K562 (cell line): ENCODE data around the gene TMEM234. TPM values are rescaled to one million over a fixed set of nuclear protein-coding genes. Genes with fewer than 3 reads are reported as not detected.

Source experiments
- AFF1 ChIP-seq, 2 experiments: fragments of 450-650 bp; IDR thresholded peaks; 2 replicates each; pipeline ENCODE4 v1.6.1; 2018; ENCODE audit warnings: mild to moderate bottlenecking in 2 of 2, low read depth in 1 of 2; ENCODE audit not compliant: partially characterized antibody in 2 of 2
- BHLHE40 ChIP-seq: IDR thresholded peaks from 2 replicates; pipeline ENCODE4 v1.6.1; 2011; ENCODE audit warnings: low read length, improper control_type of control experiment
- CTBP1 ChIP-seq: fragments of 450-650 bp; IDR thresholded peaks from 2 replicates; pipeline ENCODE4 v1.6.1; 2016; ENCODE audit warnings: borderline replicate concordance
- CTCFL ChIP-seq: IDR thresholded peaks from 2 replicates; pipeline ENCODE4 v1.6.1; 2011; ENCODE audit warnings: borderline replicate concordance, low read depth, mild to moderate bottlenecking, moderate library complexity, low read length; ENCODE audit not compliant: insufficient read depth, poor library complexity, severe bottlenecking
- DACH1 ChIP-seq: fragments of 450-650 bp; IDR thresholded peaks from 2 replicates; pipeline ENCODE4 v1.6.1; 2018; ENCODE audit not compliant: partially characterized antibody
- ELK3 ChIP-seq: fragments of 450-650 bp; formaldehyde crosslinking; IDR thresholded peaks from 2 replicates; pipeline ENCODE4 v1.4.0; 2020; ENCODE audit warnings: mild to moderate bottlenecking
- ETV1 ChIP-seq: fragments of 450-650 bp; conservative IDR thresholded peaks from 2 replicates; pipeline ENCODE4 v1.6.1; 2016; ENCODE audit warnings: missing genetic modification characterization, control low read depth, low read depth, missing compliant biosample characterization
- GABPA ChIP-seq: fragments of 200-800 bp; sonication (Bioruptor generic); conservative IDR thresholded peaks from 2 replicates; pipeline ENCODE4 v1.6.1; 2016; ENCODE audit warnings: low read depth, missing genetic modification characterization, missing compliant biosample characterization
- HNRNPL ChIP-seq: fragments of 200-400 bp; formaldehyde crosslinking; IDR thresholded peaks from 2 replicates; pipeline ENCODE4 v1.6.1; 2017; ENCODE audit warnings: low read depth, mild to moderate bottlenecking, low read length
- KLF1 ChIP-seq: fragments of 450-650 bp; IDR thresholded peaks from 2 replicates; pipeline ENCODE4 v1.6.1; 2016; ENCODE audit warnings: missing genetic modification characterization, missing compliant biosample characterization
- NCOA1 ChIP-seq: fragments of 450-650 bp; IDR thresholded peaks from 2 replicates; pipeline ENCODE4 v1.6.1; 2016; ENCODE audit warnings: low read depth
- PHF21A ChIP-seq: fragments of 450-650 bp; IDR thresholded peaks from 2 replicates; pipeline ENCODE4 v1.6.1; 2017; ENCODE audit warnings: low read depth, borderline replicate concordance
- SIRT6 ChIP-seq: IDR thresholded peaks from one replicate; pipeline ENCODE4 v1.6.1; 2012; ENCODE audit warnings: low read depth, mild to moderate bottlenecking, control low read depth, inconsistent platforms, low read length, moderate library complexity
- ZBTB12 ChIP-seq: fragments of 250-450 bp; sonication (Bioruptor Pico); IDR thresholded peaks from 2 replicates; pipeline ENCODE4 v1.4.0; 2020
- ZFPM2 ChIP-seq: fragments of 250-450 bp; sonication (Bioruptor Pico); IDR thresholded peaks from 2 replicates; pipeline ENCODE4 v1.5.1; 2022; ENCODE audit warnings: mild to moderate bottlenecking
- ZNF146 ChIP-seq: IDR thresholded peaks from one replicate; pipeline ENCODE4 v1.6.1; 2018; ENCODE audit warnings: missing compliant biosample characterization; ENCODE audit not compliant: unreplicated experiment
- ZNF23 ChIP-seq: fragments of 250-450 bp; sonication (Bioruptor Pico); IDR thresholded peaks from 2 replicates; pipeline ENCODE4 v1.4.0; 2020; ENCODE audit warnings: mild to moderate bottlenecking
- ZNF589 ChIP-seq: fragments of 200-800 bp; sonication (Bioruptor generic); IDR thresholded peaks from 2 replicates; pipeline ENCODE4 v1.6.1; 2016; ENCODE audit warnings: low read depth, missing genetic modification characterization, missing compliant biosample characterization
- ZNF79 ChIP-seq: fragments of 250-450 bp; sonication (Bioruptor Pico); IDR thresholded peaks from 2 replicates; pipeline ENCODE4 v1.4.0; 2020; ENCODE audit warnings: low read depth, mild to moderate bottlenecking, moderate library complexity
- polyA plus RNA-seq, 8 experiments: library from polyadenylated mRNA; depleted of rRNA in 4 of 8; stranded (reverse) in 5 of 8; unstranded in 3 of 8; fragments of >200 nt; fragmentation: Nextera tagmentation in 2 of 8; fragmentation: Illumina TruSeq in 1 of 8; extraction: Ambion mirVana in 2 of 8; extraction: Trizol in 1 of 8; gene quantifications; 2 replicates each; pipeline versions ENCODE4 v1.2.1 to v1.2.3, GENCODE V29; 2011 to 2014; ENCODE audit warnings: inconsistent platforms in 1 of 8, missing spikeins in 1 of 8
- total RNA-seq, 7 experiments: library from RNA; depleted of rRNA in 6 of 7; stranded (reverse); fragments of >200 nt in 6 of 7; fragmentation: Illumina TruSeq in 2 of 7; extraction: Trizol in 2 of 7; gene quantifications; 2 replicates each; pipeline versions ENCODE4 v1.2.1 to v1.2.3, GENCODE V29; 2011 to 2021; ENCODE audit warnings: low replicate concordance in 1 of 7

The TMEM234 gene
- total and polyA plus RNA-seq, 9 of the 15 experiments (the other 6 are each of a cell fraction or from before 2014, with no cell fraction given): 5.0 to 12.9 (median 7.6) TPM

GRCh38 chr1:32179443-32180185, 42.5 kb downstream of the TMEM234 start, which contains the start of gene TXLNA (continued):
- TF ChIP-seq ELK3 (CRISPR knock-in tag) (0 out of 2 replicates have a peak, but pooled peaks have one; percentile 42), SIRT6 (no peak), BHLHE40 (peak; percentile 72), ZFPM2 (CRISPR knock-in tag) (no peak; the same call in none of the 2 replicates), ZNF589 (CRISPR knock-in tag) (peak; percentile 98), ZBTB12 (peak; percentile 57; the same call in 1 of the 2 replicates), GABPA (tag) (peak; percentile 93), PHF21A (no peak), CTBP1 (peak; percentile 80; the same call in 1 of the 2 replicates), HNRNPL (0 out of 2 replicates have a peak, but pooled peaks have one; percentile 43), NCOA1 (peak; percentile 53; the same call in 1 of the 2 replicates), DACH1 (peak; percentile 18), ETV1 (tag) (peak; percentile 87), ZNF146 (CRISPR knock-in tag) (no peak), ZNF79 (peak; percentile 50; the same call in 1 of the 2 replicates), KLF1 (tag) (peak; percentile 91), ZNF23 (0 out of 2 replicates have a peak, but pooled peaks have one; percentile 23), CTCFL (peak; percentile 13), AFF1 (IDR thresholded peaks at IDR 0.05; ENCODE audit: low read depth in 1 of 2, partially characterized antibody in 2 of 2) (peak in 1 of 2 experiments; percentile 55)
